MM.1S (cell line): ENCODE measurements around the gene GNAT1.

Experiments used
- DNase-seq: peaks from one replicate; pipeline ENCODE4 v3.0.0-alpha.2; 2015
- H2AFZ ChIP-seq: fragments of 300-600 bp; sonication (generic); 2 replicates; pipeline ENCODE4 v1.6.0; 2016; ENCODE audit warnings: antibody characterized with exemption, low read length
- H3F3A ChIP-seq: fragments of 300-600 bp; sonication (generic); 2 replicates; pipeline ENCODE4 v1.6.1; 2016; ENCODE audit warnings: mild to moderate bottlenecking, antibody characterized with exemption, low read length, moderate library complexity, mixed read lengths; ENCODE audit not compliant: insufficient read depth
- H3K27ac ChIP-seq: fragments of 300-600 bp; sonication (generic); 2 replicates; pipeline ENCODE4 v1.5.1; 2016; ENCODE audit warnings: mild to moderate bottlenecking, low read length
- H3K27me3 ChIP-seq: fragments of 300-600 bp; sonication (generic); replicated peaks from 2 replicates; pipeline ENCODE4 v1.6.0; 2016; ENCODE audit warnings: low read length; ENCODE audit not compliant: insufficient read depth
- H3K36me3 ChIP-seq: fragments of 300-600 bp; sonication (generic); replicated peaks from 2 replicates; pipeline ENCODE4 v1.6.1; 2016; ENCODE audit warnings: mild to moderate bottlenecking, low read length, mixed read lengths; ENCODE audit not compliant: insufficient read depth
- H3K4me1 ChIP-seq: fragments of 300-600 bp; sonication (generic); 2 replicates; pipeline ENCODE4 v1.6.1; 2016; ENCODE audit warnings: low read length, mixed read lengths
- H3K4me2 ChIP-seq: fragments of 300-600 bp; sonication (generic); 2 replicates; pipeline ENCODE4 v1.6.0; 2016; ENCODE audit warnings: low read depth, low read length
- H3K4me3 ChIP-seq: fragments of 300-600 bp; sonication (generic); 2 replicates; pipeline ENCODE4 v1.5.1; 2016; ENCODE audit warnings: low read length, mixed read lengths
- H3K79me2 ChIP-seq: fragments of 300-600 bp; sonication (generic); 2 replicates; pipeline ENCODE4 v1.6.1; 2016; ENCODE audit warnings: mixed run types, low read length, mixed read lengths
- H3K9ac ChIP-seq: fragments of 300-600 bp; sonication (generic); 2 replicates; pipeline ENCODE4 v1.6.1; 2016; ENCODE audit warnings: low read length, mixed read lengths
- H3K9me2 ChIP-seq: fragments of 300-600 bp; sonication (generic); replicated peaks from 2 replicates; pipeline ENCODE4 v1.6.1; 2016; ENCODE audit warnings: mild to moderate bottlenecking, low read length, mixed read lengths; ENCODE audit not compliant: insufficient read depth
- H3K9me3 ChIP-seq: fragments of 300-600 bp; sonication (generic); replicated peaks from 2 replicates; pipeline ENCODE4 v1.6.1; 2016; ENCODE audit warnings: mild to moderate bottlenecking, low read length, mixed read lengths; ENCODE audit not compliant: insufficient read depth
- H4K20me1 ChIP-seq: fragments of 300-600 bp; sonication (generic); 2 replicates; pipeline ENCODE4 v1.6.1; 2016; ENCODE audit warnings: mild to moderate bottlenecking, low read length, moderate library complexity, mixed read lengths; ENCODE audit not compliant: insufficient read depth
- CTCF ChIP-seq: fragments of 300-600 bp; sonication (generic); IDR thresholded peaks from 2 replicates; pipeline ENCODE4 v1.5.1; 2016; ENCODE audit warnings: antibody characterized with exemption, low read length, mixed read lengths
- EZH2 ChIP-seq: fragments of 300-600 bp; sonication (generic); optimal IDR thresholded peaks from 2 replicates; pipeline ENCODE3; 2017; ENCODE audit warnings: low read depth, mild to moderate bottlenecking, antibody characterized with exemption, low read length, mixed read lengths
- EZH2phosphoT487 ChIP-seq: fragments of 300-600 bp; sonication (generic); IDR thresholded peaks from 2 replicates; pipeline ENCODE4 v1.6.1; 2018; ENCODE audit warnings: antibody characterized with exemption, low read length

GNAT1 gene

GRCh38 chr3:50174517-50174895 is 16.9 kb upstream of the GNAT1 start:
- H3K9me2 ChIP-seq, result no peaks in the 10 kb centered on the region
- peaks cover 37% of the 10 kb centered on the region for H3K27me3 ChIP-seq
- H3K9ac ChIP-seq, result no peak overlapping the region
- no peaks in the 10 kb centered on the region for H3F3A ChIP-seq
- H4K20me1 ChIP-seq, result no peaks in the 10 kb centered on the region
- no peak overlapping the region for H3K4me3 ChIP-seq
- TF ChIP-seq EZH2phosphoT487 (no peak), CTCF (no peak), EZH2 (no peak)
- H3K36me3 ChIP-seq, result no peaks in the 10 kb centered on the region
- no peaks in the 10 kb centered on the region for H3K79me2 ChIP-seq
- no peaks in the 10 kb centered on the region for H3K4me1 ChIP-seq
- H3K9me3 ChIP-seq, result no peaks in the 10 kb centered on the region
- DNase-seq, result no peak
- H2AFZ ChIP-seq, result no peak overlapping the region
- no peak overlapping the region for H3K27ac ChIP-seq
- H3K4me2 ChIP-seq, result no peak overlapping the region

GRCh38 chr3:50174947-50175524 is 16.4 kb upstream of the GNAT1 start:
- Histone ChIP-seq H3K27me3 (peaks cover 38% of the 10 kb centered on the region), H3K79me2 (no peaks in the 10 kb centered on the region), H3K9ac (no peak overlapping the region), H3K4me2 (no peak overlapping the region), H3K9me3 (no peaks in the 10 kb centered on the region), H3K36me3 (no peaks in the 10 kb centered on the region), H3K4me3 (no peak overlapping the region), H3K9me2 (no peaks in the 10 kb centered on the region), H2AFZ (no peak overlapping the region), H3F3A (no peaks in the 10 kb centered on the region), H3K4me1 (no peaks in the 10 kb centered on the region), H4K20me1 (no peaks in the 10 kb centered on the region), H3K27ac (no peak overlapping the region)
- DNase-seq, result no peak
- no peak for TF ChIP-seq EZH2
- TF ChIP-seq EZH2phosphoT487, result no peak
- no peak for TF ChIP-seq CTCF

DNA sequence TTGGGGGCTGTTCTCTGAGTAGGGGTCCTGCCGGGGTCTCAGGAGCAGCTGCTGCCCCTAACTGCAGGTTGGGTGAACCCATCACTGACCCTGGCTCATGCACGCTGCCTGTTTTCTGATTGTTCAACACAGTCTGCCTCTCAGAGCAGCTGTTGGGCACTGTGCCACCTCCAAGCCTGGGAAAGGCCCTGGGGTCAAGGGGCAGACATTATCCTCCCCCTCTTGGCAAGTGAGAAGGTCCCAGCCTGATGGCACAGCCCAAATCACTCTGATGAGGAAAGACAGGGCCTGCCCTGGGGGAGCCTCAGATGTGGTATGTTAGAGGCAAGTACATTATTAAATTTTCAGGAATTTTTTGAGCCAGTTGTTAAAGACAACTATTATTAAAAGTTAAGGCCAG is 14.1 kb upstream of the GNAT1 start:
- no peaks in the 10 kb centered on the region for H3K9me3 ChIP-seq
- H3K9ac ChIP-seq, result no peak overlapping the region
- H4K20me1 ChIP-seq, result no peaks in the 10 kb centered on the region
- H3K79me2 ChIP-seq, result no peaks in the 10 kb centered on the region
- peaks cover 24% of the 10 kb centered on the region for H3K27me3 ChIP-seq
- TF ChIP-seq CTCF (no peak), EZH2phosphoT487 (no peak), EZH2 (no peak)
- no peaks in the 10 kb centered on the region for H3F3A ChIP-seq
- no peak overlapping the region for H3K4me2 ChIP-seq
- no peaks in the 10 kb centered on the region for H3K9me2 ChIP-seq
- no peaks in the 10 kb centered on the region for H3K36me3 ChIP-seq
- no peak overlapping the region for H2AFZ ChIP-seq
- no peaks in the 10 kb centered on the region for H3K4me1 ChIP-seq
- no peak for DNase-seq
- H3K4me3 ChIP-seq, result no peak overlapping the region
- H3K27ac ChIP-seq, result no peak overlapping the region
